ENCODE data around the gene OPA3. TPM values are rescaled to one million over a fixed set of nuclear protein-coding genes. Genes with fewer than 3 reads are reported as not detected.

The OPA3 gene
- total RNA-seq, 1 donor from 2014 or later: 6.4 TPM

GRCh38 chr19:45598267-45599001 lies 13.8 kb upstream of the OPA3 start:
- no peak for DNase-seq

DNA sequence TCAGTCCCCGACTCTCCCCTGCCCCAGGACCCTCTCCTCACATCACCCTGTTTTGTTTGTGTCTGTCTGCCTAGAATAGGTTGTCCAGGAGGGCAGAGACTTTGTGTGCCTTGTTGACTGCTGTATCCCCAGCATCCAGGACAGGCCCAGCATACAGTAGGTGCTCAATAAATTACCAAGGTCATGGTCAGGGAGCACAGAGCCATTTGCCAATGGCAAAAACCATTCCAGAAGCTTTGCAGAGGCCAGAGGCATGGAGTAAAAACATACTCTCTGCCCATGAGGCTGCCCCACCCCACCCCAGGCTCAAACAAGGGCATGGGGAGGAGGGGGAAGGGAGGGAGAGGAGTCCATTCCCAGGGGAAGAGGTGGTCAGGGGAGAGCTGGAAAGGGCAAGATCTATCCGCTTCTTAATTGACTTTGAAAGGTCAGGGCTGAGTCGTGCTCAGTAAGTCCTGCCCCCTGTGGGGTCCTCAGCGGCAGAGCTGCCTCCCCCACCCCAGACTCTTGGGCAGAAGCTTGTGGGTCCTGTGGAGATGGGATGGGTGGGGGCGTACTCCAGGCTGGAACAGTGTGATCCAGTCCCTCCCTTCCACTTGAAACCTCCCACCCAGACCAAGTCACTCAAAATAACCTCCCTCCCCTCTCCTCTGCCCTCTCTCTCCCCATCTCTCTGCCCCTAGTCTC lies 13.0 kb upstream of the OPA3 start:
- DNase-seq: no peak

- DNase-seq: no peak
These were observed 11.2 kb upstream of the OPA3 start for GRCh38 chr19:45595814-45596213.

GRCh38 chr19:45593520-45593919 lies 8.9 kb upstream of the OPA3 start:
- DNase-seq: no peak

GRCh38 chr19:45592366-45592765 lies 7.8 kb upstream of the OPA3 start:
- no peak for DNase-seq

DNA sequence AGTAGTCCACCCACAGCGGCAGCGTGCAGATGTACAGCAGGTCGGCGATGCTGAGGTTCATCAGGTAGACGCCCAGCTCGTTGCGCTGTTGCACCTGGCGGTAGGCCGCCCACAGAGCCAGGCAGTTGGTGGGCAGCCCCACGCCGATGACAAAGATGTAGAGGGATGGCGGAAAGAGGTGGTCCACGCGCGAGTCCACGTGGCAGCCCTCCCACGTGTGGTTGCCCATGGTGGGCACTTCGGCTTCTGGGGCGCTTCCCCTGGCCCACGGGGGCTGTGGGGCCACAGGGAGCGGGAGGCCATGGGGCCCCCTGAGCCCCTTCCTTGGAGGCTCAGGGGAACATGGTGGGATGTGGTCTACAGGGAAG lies 7.0 kb upstream of the OPA3 start:
- no peak for DNase-seq

DNA sequence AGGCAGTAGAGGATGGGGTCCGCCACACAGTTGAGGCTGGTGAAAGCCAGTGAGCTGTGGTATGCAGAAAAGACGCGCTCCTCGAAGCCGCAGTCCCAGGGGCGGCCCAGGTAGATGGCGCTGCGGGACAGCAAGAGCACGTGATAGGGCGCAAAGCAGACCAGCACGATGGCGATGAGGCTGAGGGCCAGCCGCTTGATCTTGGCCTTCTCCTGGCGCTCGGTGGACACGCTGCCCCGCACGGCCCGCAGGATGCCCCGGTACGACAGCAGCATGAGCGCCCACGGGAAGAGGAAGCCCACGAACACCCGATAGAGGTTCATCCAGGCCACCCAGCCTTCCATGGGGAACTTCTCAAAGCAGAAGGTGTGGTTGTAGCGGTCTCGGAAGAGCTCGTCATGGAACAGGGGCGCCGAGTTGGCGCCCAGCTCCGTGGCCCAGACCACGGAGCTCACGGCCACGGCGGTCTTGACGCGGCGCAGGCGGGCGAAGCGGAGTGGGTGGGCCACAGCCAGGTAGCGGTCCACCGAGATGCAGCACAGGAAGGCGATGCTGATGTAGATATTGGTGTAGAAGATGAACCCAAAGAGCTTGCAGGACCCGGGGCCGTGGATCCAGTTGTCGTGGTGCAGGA lies 6.5 kb upstream of the OPA3 start:
- peak; percentile 31 for DNase-seq

DNA sequence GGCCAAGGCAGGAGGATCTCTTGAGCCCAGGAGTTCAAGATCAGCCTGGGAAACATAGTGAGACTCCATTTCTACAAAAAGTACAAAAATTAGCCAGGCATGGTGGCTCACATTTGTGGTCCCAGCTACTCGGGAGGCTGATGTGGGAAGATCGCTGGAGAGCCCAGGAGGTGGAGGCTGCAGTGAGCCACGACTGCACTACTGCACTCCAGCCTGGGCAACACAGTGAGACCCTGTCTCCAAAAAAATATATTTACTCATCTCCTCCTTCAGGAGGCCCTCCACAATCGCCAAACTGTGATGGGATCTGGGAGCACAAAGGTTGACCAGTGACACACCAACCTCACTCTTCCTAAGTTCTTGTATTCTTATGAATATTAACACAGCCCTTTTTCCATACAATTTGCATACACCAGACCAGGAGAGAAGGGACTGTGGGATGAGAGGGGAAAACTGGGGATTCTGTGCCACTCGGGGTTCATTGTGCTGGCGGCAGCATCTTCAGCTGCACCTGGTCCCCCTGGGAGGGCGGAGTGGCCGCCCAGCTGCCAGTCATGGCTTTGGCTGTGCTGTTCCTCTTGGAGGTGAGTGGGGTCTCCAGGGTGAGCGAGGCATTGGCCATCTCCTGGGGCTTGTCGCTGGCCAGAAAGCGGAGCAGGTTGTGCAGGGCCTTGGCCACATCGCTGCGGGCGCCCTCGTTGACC lies 5.8 kb upstream of the OPA3 start:
- no peak for DNase-seq

- no peak for DNase-seq
These were observed 5.2 kb upstream of the OPA3 start for GRCh38 chr19:45589768-45590167.

GRCh38 chr19:45587873-45588272 lies 3.3 kb upstream of the OPA3 start:
- no peak for DNase-seq

GRCh38 chr19:45585158-45585577 lies 566 bp upstream of the OPA3 start:
- no peak for DNase-seq

GRCh38 chr19:45581576-45581975 lies 3.0 kb downstream of the OPA3 start:
- no peak for DNase-seq

GRCh38 chr19:45578861-45579260 lies 5.7 kb downstream of the OPA3 start:
- no peak for DNase-seq

DNA sequence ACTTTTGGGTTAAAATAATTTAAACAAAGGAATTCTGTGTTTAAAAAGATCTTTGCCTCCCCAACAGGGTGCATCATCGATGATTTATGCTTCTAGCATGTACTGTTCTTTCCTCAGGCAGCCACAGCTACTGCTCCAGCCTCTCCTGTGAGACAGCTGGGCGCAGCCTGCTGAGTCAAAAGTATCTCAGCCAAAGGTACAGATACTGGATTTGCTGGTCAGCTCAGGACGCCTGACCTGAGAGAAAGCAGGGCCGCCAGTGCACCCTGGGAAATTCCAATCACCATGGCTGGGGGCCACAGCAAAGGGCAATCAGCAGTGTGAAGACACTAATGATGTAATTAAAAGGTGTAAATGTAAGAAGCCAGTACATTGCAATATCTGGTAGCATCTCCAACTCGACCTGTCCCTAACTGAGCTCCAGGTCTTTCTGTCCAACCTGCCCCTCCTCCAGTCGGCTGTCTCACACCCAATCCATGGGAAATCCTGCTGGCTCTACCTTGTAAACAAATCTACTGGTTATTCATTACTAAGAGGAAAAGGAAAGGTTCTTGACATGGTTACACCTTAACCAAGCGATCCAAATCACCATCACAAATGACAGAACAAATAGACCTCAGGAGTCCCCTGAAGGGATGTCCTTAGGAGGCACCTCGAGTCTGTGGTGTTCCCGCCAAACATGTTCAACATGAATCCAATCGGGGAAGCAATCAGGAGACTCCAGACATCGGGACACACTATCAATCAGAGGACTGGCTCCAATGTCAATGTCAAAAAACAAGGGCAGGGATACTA lies 7.3 kb downstream of the OPA3 start:
- DNase-seq: no peak

DNA sequence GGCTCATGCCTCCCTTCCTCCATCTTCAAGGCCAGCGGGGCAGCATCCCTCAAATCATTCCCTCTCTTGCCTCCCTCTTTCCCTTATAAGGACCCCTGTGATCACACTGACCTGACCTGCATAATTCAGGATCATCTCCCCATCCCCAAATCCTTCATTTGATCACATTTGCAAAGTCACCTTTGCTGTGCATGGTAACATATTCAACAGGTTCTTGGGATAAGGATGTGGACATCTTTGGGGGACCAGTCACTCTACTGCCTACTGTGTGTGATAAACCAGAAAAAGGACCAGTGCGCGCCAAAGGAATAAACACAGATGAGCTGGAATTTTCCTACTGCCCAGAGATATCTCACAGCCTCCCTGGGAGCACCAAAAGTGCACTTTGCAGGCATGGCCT lies 7.9 kb downstream of the OPA3 start:
- DNase-seq: no peak

DNA sequence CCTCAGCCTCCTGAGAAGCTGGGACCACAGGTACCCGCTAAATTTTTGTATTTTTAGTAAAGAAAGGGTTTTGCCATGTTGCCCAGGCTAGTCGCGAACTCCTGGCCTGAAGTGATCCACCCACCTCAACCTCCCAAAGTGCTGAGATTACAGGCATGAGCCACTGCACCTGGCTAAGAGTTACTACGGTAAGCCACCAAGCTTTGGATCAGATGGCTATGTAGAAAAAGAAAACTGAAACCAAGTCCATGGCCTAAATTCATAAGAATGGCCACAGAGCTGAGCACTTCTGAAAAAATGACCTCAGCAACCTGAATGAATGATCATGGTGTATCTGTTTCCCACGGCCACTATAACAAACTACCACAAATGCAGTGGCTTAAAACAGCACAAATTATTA lies 9.4 kb downstream of the OPA3 start:
- DNase-seq: no peak

DNA sequence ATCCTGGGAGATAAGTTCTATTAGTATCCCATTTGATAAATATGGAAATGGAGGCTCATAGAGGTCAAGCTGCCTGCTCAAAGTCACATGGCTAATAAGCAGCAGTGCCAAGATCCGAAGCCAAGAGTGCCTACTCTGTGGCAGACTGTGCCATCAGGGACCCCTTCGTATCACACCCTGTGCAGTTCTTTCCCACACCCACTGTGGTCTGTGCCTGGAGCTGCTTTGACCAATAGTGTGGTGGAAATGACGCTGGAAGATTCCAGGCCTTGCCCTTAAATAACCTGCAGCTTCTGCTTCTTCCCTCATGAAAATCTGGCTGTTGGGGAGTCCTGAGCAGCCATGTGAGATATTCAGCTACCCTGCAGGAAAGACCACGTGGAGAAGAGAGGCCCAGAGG lies 10.1 kb downstream of the OPA3 start:
- DNase-seq: no peak

GRCh38 chr19:45571457-45572220 lies 13.0 kb downstream of the OPA3 start:
- no peak for DNase-seq

DNA sequence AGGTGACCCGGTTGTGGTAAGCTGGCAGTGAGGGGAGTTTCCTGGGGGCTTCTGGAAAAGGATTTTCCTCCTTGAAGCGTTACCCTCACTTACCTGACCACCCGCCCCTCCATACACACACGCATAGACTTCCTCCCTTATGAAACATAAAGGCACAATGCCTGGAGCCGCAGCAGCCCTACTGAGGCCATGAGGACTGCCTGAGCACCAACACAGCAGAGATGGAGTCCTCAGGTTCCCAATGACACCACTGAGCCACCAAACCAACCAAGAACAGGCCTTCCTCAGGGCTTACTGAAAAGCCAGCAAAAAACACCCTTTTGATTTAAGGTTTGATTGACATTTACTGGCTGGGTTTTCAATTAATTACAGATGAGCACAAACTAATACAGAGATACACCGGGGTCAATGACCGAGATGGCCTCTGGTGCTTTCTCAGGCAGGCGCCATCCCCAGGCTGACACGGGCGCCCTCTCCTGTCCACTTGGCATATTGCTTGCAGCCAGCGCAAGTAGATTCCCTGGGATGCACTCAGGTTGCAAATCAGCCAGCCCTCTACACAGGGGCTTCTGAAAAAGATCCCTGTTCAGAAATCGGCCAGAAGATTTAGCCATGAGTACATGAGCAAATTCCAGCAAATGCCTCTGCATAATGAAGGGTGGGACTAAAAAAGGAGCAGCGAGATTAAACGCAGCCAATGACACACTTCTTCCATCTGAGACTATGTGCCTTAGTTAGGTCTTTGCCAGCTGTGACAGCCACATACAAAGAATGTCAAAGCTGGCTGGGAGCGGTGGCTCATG lies 14.8 kb downstream of the OPA3 start:
- DNase-seq: peak; percentile 21

DNA sequence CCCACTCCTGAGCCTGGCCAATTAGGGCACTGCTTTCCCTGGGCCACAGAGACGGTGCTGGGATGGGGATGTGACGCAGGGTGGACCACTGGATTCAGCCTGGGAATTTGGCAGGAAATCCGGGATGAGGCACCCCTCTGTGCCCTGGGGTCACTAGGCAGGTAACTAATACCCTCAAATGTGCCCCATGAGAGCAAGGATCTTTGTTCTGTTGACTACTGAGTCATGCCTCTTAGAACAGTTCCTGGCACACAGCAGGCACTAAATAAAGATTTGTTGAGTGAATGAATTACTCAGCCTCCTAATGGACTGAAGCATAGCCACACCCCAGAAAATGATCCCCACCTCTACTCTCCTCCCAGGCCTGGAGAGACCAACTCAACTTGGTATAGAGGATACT lies 15.9 kb downstream of the OPA3 start:
- DNase-seq: no peak

DNA sequence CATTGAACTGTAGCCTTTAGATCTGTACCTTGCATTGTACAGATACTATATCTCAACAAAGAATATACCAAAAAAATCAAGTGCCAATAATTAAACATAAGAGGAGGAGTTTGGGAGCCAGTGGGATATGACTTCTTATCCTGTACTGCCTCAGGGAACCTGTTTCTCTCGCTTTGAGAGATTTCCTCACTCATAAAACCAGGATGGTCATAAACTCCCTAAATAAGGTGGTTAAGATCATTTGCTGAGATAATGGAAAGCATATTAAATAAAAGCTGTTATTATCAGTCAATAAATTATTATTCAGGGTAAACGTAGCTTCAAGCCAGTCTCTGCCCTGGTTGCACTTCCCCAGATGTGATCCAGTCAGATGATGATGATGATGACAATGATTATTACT lies 17.0 kb downstream of the OPA3 start:
- no peak for DNase-seq
